ELR (cell line): ENCODE measurements around the gene TBX18.
A peak's percentile ranks its signal among the peaks of the same experiment; 100 is the strongest.

ENCODE experiments used
- DNase-seq: peaks from one replicate; pipeline ENCODE4 v3.0.0-alpha.2; 2015; ENCODE audit warnings: low read depth

Gene TBX18

GRCh38 chr6:84743616-84744015 is 20.8 kb downstream of the TBX18 start:
- no peak for DNase-seq

- DNase-seq = no peak
Observed at GRCh38 chr6:84740385-84740784, 24.0 kb downstream of the TBX18 start.

- peak; percentile 64 for DNase-seq
Observed at GRCh38 chr6:84739866-84740208, 24.6 kb downstream of the TBX18 start.

GRCh38 chr6:84738996-84739865 is 25.2 kb downstream of the TBX18 start:
- peak; percentile 44 for DNase-seq

GRCh38 chr6:84733889-84734288 is 30.5 kb downstream of the TBX18 start:
- no peak for DNase-seq

GRCh38 chr6:84731901-84732300 is 32.5 kb downstream of the TBX18 start:
- DNase-seq = peak; percentile 8

- peak; percentile 3 for DNase-seq
Observed at GRCh38 chr6:84731401-84731800, 33.0 kb downstream of the TBX18 start.

- peak; percentile 70 for DNase-seq
Observed at GRCh38 chr6:84728602-84729001, 35.8 kb downstream of the TBX18 start.

GRCh38 chr6:84719152-84719551 is 45.2 kb downstream of the TBX18 start:
- DNase-seq = no peak

GRCh38 chr6:84718038-84718955 is 46.1 kb downstream of the TBX18 start:
- DNase-seq = no peak

- no peak for DNase-seq
Observed at GRCh38 chr6:84709121-84709520, 55.3 kb downstream of the TBX18 start.

- DNase-seq = no peak
Observed at GRCh38 chr6:84707171-84707570, 57.2 kb downstream of the TBX18 start.

- no peak for DNase-seq
Observed at GRCh38 chr6:84696166-84696565, 68.2 kb downstream of the TBX18 start.

GRCh38 chr6:84691978-84692623 is 72.3 kb downstream of the TBX18 start:
- peak; percentile 10 for DNase-seq

GRCh38 chr6:84688141-84688873 is 76.1 kb downstream of the TBX18 start:
- no peak for DNase-seq

GRCh38 chr6:84687431-84687830 is 77.0 kb downstream of the TBX18 start:
- no peak for DNase-seq

- DNase-seq = peak; percentile 43
Observed at GRCh38 chr6:84685983-84686584, 78.3 kb downstream of the TBX18 start.

- DNase-seq = no peak
Observed at GRCh38 chr6:84681693-84682326, 82.6 kb downstream of the TBX18 start.

- DNase-seq = no peak
Observed at GRCh38 chr6:84675651-84676050, 88.7 kb downstream of the TBX18 start.

- DNase-seq = no peak
Observed at GRCh38 chr6:84674395-84674794, 90.0 kb downstream of the TBX18 start.

- no peak for DNase-seq
Observed at GRCh38 chr6:84671183-84671582, 93.2 kb downstream of the TBX18 start.
